ENCODE measurements around the gene LMO7. TPM values are rescaled to one million over a fixed set of nuclear protein-coding genes. Genes with fewer than 3 reads are reported as not detected.

LMO7 gene
- total and polyA plus RNA-seq, 4 donors: 17.5 to 69.6 (median 38.2) TPM

DNA sequence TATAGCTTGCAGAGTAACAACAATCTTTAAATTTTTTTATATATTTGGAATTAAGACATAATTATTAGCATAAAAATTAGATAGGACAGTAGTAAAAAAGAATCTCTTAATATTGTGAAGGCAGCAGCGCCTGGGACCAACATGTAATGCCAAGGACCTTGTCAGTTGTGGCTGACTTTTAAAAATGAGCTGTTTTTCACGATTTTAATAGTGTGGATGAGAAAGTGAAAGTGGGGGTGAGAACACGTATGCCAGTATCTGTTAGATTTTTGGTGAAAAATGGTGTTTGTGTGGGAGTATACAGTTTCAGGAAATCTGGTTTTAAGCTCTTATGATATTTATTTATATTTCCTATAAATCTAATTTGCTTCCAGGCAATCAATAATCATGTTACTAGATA, 125.2 kb downstream of the LMO7 start:
- no peaks in the 10 kb centered on the region for H3K36me3 ChIP-seq (ENCODE audit: control insufficient read depth in 4 of 4, insufficient read depth in 3 of 4, low read depth in 1 of 4, low read length in 3 of 4)
- no peaks in the 10 kb centered on the region for H3K9me3 ChIP-seq (ENCODE audit: control insufficient read depth in 4 of 4, low read length in 3 of 4)
- TF ChIP-seq FOXA2 (IDR thresholded peaks at IDR 0.05) (no peak), GABPA (IDR thresholded peaks at IDR 0.05 in 1 of 2, conservative IDR thresholded peaks at IDR 0.05 in 1 of 2) (no peak), NR2F2 (IDR thresholded peaks at IDR 0.05) (no peak), FOXA1 (IDR thresholded peaks at IDR 0.05) (no peak), TAF1 (conservative IDR thresholded peaks at IDR 0.05) (peak; percentile 59), YY1 (IDR thresholded peaks at IDR 0.05) (no peak), RAD21 (IDR thresholded peaks at IDR 0.05) (no peak)
- peaks cover 8 to 40% (median 19%) of the 10 kb centered on the region in 4 donors for H3K4me1 ChIP-seq (ENCODE audit: control insufficient read depth in 4 of 4, insufficient read depth in 4 of 4, low read length in 3 of 4)
- peak overlapping the region; percentile 82 to 84 for H3K27ac ChIP-seq (ENCODE audit: low read depth in 1 of 2, low read length in 2 of 2)
- H3K9ac ChIP-seq (ENCODE audit: low read depth in 1 of 2, low read length in 2 of 2): peak overlapping the region; percentile 84 to 98
- no peak for DNase-seq (ENCODE audit: low spot score)
- H3K4me3 ChIP-seq (ENCODE audit: low read depth in 1 of 3, low read length in 3 of 3): peak overlapping the region; percentile 59 to 86 (median 71)
- WGBS: 4% methylated on average over 3 of the region's 3 CpGs
- no peaks in the 10 kb centered on the region for H3K27me3 ChIP-seq (ENCODE audit: control insufficient read depth in 4 of 4, insufficient read depth in 4 of 4, low read length in 3 of 4)

DNA sequence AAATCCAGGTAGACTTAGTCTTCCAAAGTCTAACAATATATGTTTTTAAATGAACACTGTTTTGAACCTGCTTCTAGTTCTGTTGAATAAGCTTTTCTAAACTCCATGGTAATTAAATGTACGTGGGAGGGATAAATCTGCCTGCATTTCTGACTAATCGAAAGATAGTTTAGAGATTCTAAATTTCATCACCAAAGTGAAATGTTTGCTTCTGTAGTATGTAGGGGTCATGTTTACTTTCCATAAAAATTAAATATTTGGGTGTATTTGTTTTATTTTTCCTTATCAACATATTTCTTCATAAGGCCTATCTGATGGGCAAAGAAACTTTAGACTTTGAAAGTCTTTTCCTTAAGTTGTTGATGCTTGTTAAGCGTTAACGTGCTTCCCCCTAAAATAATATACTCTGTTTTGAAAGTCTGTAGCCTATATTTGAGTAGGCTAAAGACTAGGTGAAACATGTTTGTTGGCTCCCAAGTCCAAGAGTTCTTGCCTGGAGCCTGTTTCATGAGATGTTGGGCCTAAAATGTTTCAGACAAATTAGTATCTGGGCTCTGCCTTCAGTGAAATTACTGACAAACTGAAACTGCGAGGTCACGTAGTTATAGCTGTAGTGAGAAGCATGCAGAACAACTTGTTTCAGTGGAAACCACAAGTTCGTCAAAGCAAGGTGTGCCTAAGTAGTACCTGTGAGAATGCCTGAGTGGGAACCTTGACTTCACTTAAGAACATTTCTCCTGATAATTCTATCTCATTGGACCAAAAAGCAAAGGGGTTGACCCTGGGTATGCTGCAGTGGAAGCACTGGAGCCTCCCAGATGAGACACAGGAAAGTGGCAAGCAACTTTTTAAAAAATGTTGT, 126.2 kb downstream of the LMO7 start:
- H3K4me1 ChIP-seq (ENCODE audit: control insufficient read depth in 4 of 4, insufficient read depth in 4 of 4, low read length in 3 of 4): peaks cover 8 to 47% (median 22%) of the 10 kb centered on the region in 4 donors
- H3K4me3 ChIP-seq (ENCODE audit: low read depth in 1 of 3, low read length in 3 of 3): peak overlapping the region; percentile 55 to 86 (median 73)
- DNase-seq (ENCODE audit: low spot score): no peak
- peak in 1 of 2 donors; percentile 20 for TF ChIP-seq RXRA (IDR thresholded peaks at IDR 0.05)
- peak; percentile 37 for TF ChIP-seq ATF3 (IDR thresholded peaks at IDR 0.05)
- no peak for TF ChIP-seq HNF4G (IDR thresholded peaks at IDR 0.05)
- peak; percentile 31 to 33 for TF ChIP-seq HNF4A (conservative IDR thresholded peaks at IDR 0.05)
- no peak for TF ChIP-seq FOXA1 (IDR thresholded peaks at IDR 0.05)
- no peak for TF ChIP-seq SP1 (IDR thresholded peaks at IDR 0.05)
- no peaks in the 10 kb centered on the region for H3K27me3 ChIP-seq (ENCODE audit: control insufficient read depth in 4 of 4, insufficient read depth in 4 of 4, low read length in 3 of 4)
- H3K9me3 ChIP-seq (ENCODE audit: control insufficient read depth in 4 of 4, low read length in 3 of 4): no peaks in the 10 kb centered on the region
- peak overlapping the region; percentile 82 to 84 for H3K27ac ChIP-seq (ENCODE audit: low read depth in 1 of 2, low read length in 2 of 2)
- 12% methylated on average over 7 of the region's 7 CpGs for WGBS
- no peaks in the 10 kb centered on the region for H3K36me3 ChIP-seq (ENCODE audit: control insufficient read depth in 4 of 4, insufficient read depth in 3 of 4, low read depth in 1 of 4, low read length in 3 of 4)
- peak overlapping the region; percentile 84 to 98 for H3K9ac ChIP-seq (ENCODE audit: low read depth in 1 of 2, low read length in 2 of 2)

GRCh38 chr13:75762955-75763354, 126.8 kb downstream of the LMO7 start:
- TF ChIP-seq GABPA (IDR thresholded peaks at IDR 0.05 in 1 of 2, conservative IDR thresholded peaks at IDR 0.05 in 1 of 2) (no peak), FOXA2 (IDR thresholded peaks at IDR 0.05) (no peak), NR2F2 (IDR thresholded peaks at IDR 0.05) (no peak), EGR1 (IDR thresholded peaks at IDR 0.05; ENCODE audit: low read depth in 2 of 2) (no peak), HNF4G (IDR thresholded peaks at IDR 0.05) (no peak), HNF4A (conservative IDR thresholded peaks at IDR 0.05) (no peak), JUND (IDR thresholded peaks at IDR 0.05) (no peak)
- DNase-seq (ENCODE audit: low spot score): no peak
- H3K27ac ChIP-seq (ENCODE audit: low read depth in 1 of 2, low read length in 2 of 2): peak overlapping the region; percentile 82 to 84
- peak overlapping the region; percentile 84 to 98 for H3K9ac ChIP-seq (ENCODE audit: low read depth in 1 of 2, low read length in 2 of 2)
- H3K4me1 ChIP-seq (ENCODE audit: control insufficient read depth in 4 of 4, insufficient read depth in 4 of 4, low read length in 3 of 4): peaks cover 8 to 47% (median 22%) of the 10 kb centered on the region in 4 donors
- no peaks in the 10 kb centered on the region for H3K27me3 ChIP-seq (ENCODE audit: control insufficient read depth in 4 of 4, insufficient read depth in 4 of 4, low read length in 3 of 4)
- no peaks in the 10 kb centered on the region for H3K36me3 ChIP-seq (ENCODE audit: control insufficient read depth in 4 of 4, insufficient read depth in 3 of 4, low read depth in 1 of 4, low read length in 3 of 4)
- peak overlapping the region; percentile 55 to 86 (median 73) for H3K4me3 ChIP-seq (ENCODE audit: low read depth in 1 of 3, low read length in 3 of 3)
- no peaks in the 10 kb centered on the region for H3K9me3 ChIP-seq (ENCODE audit: control insufficient read depth in 4 of 4, low read length in 3 of 4)
- WGBS: 25% methylated on average over 2 of the region's 2 CpGs
